Mesendoderm (in vitro differentiated cells): ENCODE measurements around the gene UBD.

Source experiments
- DNase-seq: peaks from one replicate; pipeline ENCODE4 v3.0.0; 2013
- H2AK5ac ChIP-seq: 2 replicates; pipeline ENCODE4 v1.6.1; 2013; ENCODE audit warnings: low read length, inconsistent platforms
- H2BK120ac ChIP-seq: 2 replicates; pipeline ENCODE4 v1.6.1; 2013; ENCODE audit warnings: low read depth, mild to moderate bottlenecking, low read length, moderate library complexity, mixed read lengths
- H2BK15ac ChIP-seq: replicated peaks from 2 replicates; pipeline ENCODE4 v1.6.1; 2013; ENCODE audit warnings: low read depth, mild to moderate bottlenecking, moderate library complexity
- H2BK5ac ChIP-seq: 2 replicates; pipeline ENCODE4 v1.6.1; 2013; ENCODE audit warnings: low read length, inconsistent platforms
- H3K18ac ChIP-seq: 2 replicates; pipeline ENCODE4 v1.6.1; 2013; ENCODE audit warnings: mild to moderate bottlenecking, low read length, mixed read lengths
- H3K23ac ChIP-seq: one replicate; pipeline ENCODE4 v1.6.1; 2013; ENCODE audit warnings: low read length
- H3K27ac ChIP-seq: 2 replicates; pipeline ENCODE4 v1.5.1; 2013; ENCODE audit warnings: low read depth, mild to moderate bottlenecking, inconsistent platforms, low read length, moderate library complexity
- H3K27me3 ChIP-seq: 2 replicates; pipeline ENCODE4 v1.6.1; 2013; ENCODE audit warnings: low read length, control low read depth, mild to moderate bottlenecking, inconsistent platforms; ENCODE audit not compliant: insufficient read depth, poor library complexity
- H3K36me3 ChIP-seq: 2 replicates; pipeline ENCODE4 v1.6.1; 2013; ENCODE audit warnings: low read length, inconsistent platforms; ENCODE audit not compliant: control insufficient read depth, insufficient read depth
- H3K4ac ChIP-seq: one replicate; pipeline ENCODE4 v1.6.1; 2013; ENCODE audit warnings: low read depth, mild to moderate bottlenecking, low read length, moderate library complexity
- H3K4me1 ChIP-seq: 2 replicates; pipeline ENCODE4 v1.6.1; 2013; ENCODE audit warnings: low read depth, low read length, inconsistent platforms; ENCODE audit not compliant: control insufficient read depth
- H3K4me2 ChIP-seq: 2 replicates; pipeline ENCODE4 v1.6.1; 2013; ENCODE audit warnings: low read length
- H3K4me3 ChIP-seq: 2 replicates; pipeline ENCODE4 v1.5.1; 2013; ENCODE audit warnings: mild to moderate bottlenecking, low read length
- H3K56ac ChIP-seq: one replicate; pipeline ENCODE4 v1.6.1; 2013; ENCODE audit warnings: low read length
- H3K79me1 ChIP-seq: 2 replicates; pipeline ENCODE4 v1.6.1; 2013; ENCODE audit warnings: low read length, inconsistent platforms
- H3K79me2 ChIP-seq: 2 replicates; pipeline ENCODE4 v1.6.1; 2013; ENCODE audit warnings: mild to moderate bottlenecking, low read length; ENCODE audit not compliant: control insufficient read depth, insufficient read depth
- H3K9ac ChIP-seq: 2 replicates; pipeline ENCODE4 v1.6.1; 2013; ENCODE audit warnings: low read length, inconsistent platforms
- H4K5ac ChIP-seq: one replicate; pipeline ENCODE4 v1.6.1; 2013; ENCODE audit warnings: low read length
- H4K8ac ChIP-seq: one replicate; pipeline ENCODE4 v1.6.1; 2013; ENCODE audit warnings: low read depth, mild to moderate bottlenecking, control low read depth, low read length, moderate library complexity
- WGBS: extraction: QIAGEN DNeasy Blood & Tissue Kit; methylation state at CpG from one replicate; pipeline ENCODE4 v1.1.7; 2013; ENCODE audit warnings: low lambda C conversion rate, missing lambda C conversion rate; ENCODE audit not compliant: insufficient coverage; ENCODE audit errors: extremely low coverage; 5-methylcytosine and 5-hydroxymethylcytosine counted together

Gene UBD

DNA sequence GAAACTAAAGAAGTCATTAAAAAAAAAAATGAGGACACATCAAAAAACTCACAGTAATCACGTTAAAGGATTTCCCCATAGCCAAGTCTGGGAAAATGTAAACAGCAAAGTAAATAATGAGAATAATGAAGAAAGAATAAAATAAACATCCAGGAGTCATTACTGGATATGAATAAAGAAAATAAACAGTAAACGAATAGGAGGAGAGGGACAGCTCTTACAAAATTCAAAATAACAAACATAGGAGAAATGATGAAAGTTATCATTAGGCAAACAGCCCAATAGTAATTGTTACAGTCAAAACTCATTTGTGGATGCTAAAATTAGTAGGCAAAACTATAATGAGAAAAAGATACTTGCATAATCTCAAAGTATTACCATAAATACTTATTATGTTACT is 8.0 kb upstream of the UBD start:
- Histone ChIP-seq H3K4ac (no peak overlapping the region), H3K23ac (no peak overlapping the region), H2AK5ac (no peak overlapping the region), H4K5ac (no peak overlapping the region), H3K4me1 (no peaks in the 10 kb centered on the region), H3K9ac (no peak overlapping the region), H3K56ac (no peak overlapping the region), H3K27ac (no peak overlapping the region), H2BK120ac (no peak overlapping the region), H2BK15ac (no peak overlapping the region), H4K8ac (no peak overlapping the region), H3K4me3 (no peak overlapping the region), H3K36me3 (no peaks in the 10 kb centered on the region), H3K27me3 (no peaks in the 10 kb centered on the region), H3K79me2 (no peaks in the 10 kb centered on the region), H2BK5ac (no peak overlapping the region), H3K4me2 (no peak overlapping the region), H3K79me1 (no peaks in the 10 kb centered on the region), H3K18ac (no peak overlapping the region)
- DNase-seq, result no peak
- WGBS, result no CpG with 5 or more reads among the region's 2 CpGs

DNA sequence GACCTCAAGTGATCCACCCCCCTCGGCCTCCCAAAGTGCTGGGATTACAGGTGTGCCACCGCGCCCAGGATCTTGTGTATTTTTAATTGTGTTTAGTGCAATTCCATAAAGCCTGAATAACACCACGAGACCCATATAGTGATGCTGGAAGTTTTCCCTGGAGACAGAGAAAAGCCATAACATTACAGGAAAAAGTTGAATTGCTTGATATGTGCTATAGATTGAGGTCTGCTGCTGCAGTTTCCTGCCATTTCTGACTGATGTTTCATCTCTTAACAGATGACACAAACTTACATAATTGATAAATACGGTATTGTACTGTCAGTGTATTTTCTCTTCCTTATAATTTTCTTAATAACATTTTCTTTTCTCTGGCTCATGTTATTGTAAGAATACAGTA is 7.3 kb upstream of the UBD start:
- Histone ChIP-seq H3K18ac (no peak overlapping the region), H3K36me3 (no peaks in the 10 kb centered on the region), H3K4me2 (no peak overlapping the region), H3K4me3 (no peak overlapping the region), H4K5ac (no peak overlapping the region), H2BK5ac (no peak overlapping the region), H3K4ac (no peak overlapping the region), H3K23ac (no peak overlapping the region), H3K27ac (no peak overlapping the region), H3K4me1 (no peaks in the 10 kb centered on the region), H2AK5ac (no peak overlapping the region), H4K8ac (no peak overlapping the region), H2BK120ac (no peak overlapping the region), H3K79me2 (no peaks in the 10 kb centered on the region), H3K56ac (no peak overlapping the region), H3K9ac (no peak overlapping the region), H2BK15ac (no peak overlapping the region), H3K79me1 (no peaks in the 10 kb centered on the region), H3K27me3 (no peaks in the 10 kb centered on the region)
- no CpG with 5 or more reads among the region's 5 CpGs for WGBS
- DNase-seq, result no peak

DNA sequence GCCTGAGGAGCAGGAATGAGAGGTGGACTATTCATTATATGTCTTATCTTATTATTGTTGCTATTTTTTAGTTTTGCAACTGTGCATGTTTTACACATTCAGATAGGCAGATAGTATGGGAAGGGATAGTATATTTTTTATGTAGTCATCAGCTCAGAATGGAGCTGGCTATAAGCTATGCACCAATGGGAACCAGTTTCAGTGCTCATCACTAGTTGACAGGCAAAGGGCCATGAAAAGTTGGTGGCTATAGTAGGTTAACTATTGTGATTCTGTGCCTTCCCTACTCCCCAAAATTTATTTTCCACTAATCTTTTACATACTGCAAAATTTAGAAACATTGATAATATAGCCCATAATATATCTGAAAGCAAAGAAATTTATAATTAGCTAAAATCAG is 5.3 kb upstream of the UBD start:
- no peaks in the 10 kb centered on the region for H3K79me2 ChIP-seq
- H2AK5ac ChIP-seq, result no peak overlapping the region
- no peak overlapping the region for H3K56ac ChIP-seq
- no peaks in the 10 kb centered on the region for H3K4me1 ChIP-seq
- no peak overlapping the region for H3K4me2 ChIP-seq
- no peak overlapping the region for H3K18ac ChIP-seq
- DNase-seq, result no peak
- no peaks in the 10 kb centered on the region for H3K27me3 ChIP-seq
- no peaks in the 10 kb centered on the region for H3K36me3 ChIP-seq
- no peak overlapping the region for H2BK15ac ChIP-seq
- H3K9ac ChIP-seq, result no peak overlapping the region
- H4K5ac ChIP-seq, result no peak overlapping the region
- no peak overlapping the region for H2BK5ac ChIP-seq
- no peak overlapping the region for H3K27ac ChIP-seq
- H3K79me1 ChIP-seq, result no peaks in the 10 kb centered on the region
- H3K4ac ChIP-seq, result no peak overlapping the region
- H3K23ac ChIP-seq, result no peak overlapping the region
- H4K8ac ChIP-seq, result no peak overlapping the region
- H2BK120ac ChIP-seq, result no peak overlapping the region
- H3K4me3 ChIP-seq, result no peak overlapping the region

DNA sequence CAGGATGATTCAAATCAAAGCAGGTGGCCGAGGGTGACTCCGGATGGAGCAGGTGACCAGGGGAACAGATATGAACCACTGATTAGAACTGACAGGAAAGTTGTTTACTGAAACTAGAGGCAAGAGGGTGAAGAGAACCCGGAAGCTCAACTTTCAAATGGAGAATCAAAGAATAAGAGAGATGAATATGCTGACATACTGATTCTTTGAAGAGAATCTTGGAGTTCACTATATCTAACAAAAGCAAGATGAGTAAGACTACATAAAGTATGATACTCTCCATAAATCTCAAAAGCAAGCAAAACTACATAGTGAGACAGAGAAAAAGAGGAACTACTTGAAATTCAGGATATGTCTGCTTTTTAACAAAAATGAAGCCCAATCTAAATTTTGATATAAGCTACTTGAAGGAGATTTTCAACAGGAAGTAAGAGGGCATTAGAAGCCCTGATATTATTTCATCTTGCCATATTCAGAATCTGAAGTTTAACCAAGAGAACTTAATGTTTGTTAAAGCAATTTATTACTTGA is 4.0 kb upstream of the UBD start:
- H2AK5ac ChIP-seq, result no peak overlapping the region
- H3K4me2 ChIP-seq, result no peak overlapping the region
- no peaks in the 10 kb centered on the region for H3K4me1 ChIP-seq
- WGBS, result no CpG with 5 or more reads among the region's 3 CpGs
- no peaks in the 10 kb centered on the region for H3K79me2 ChIP-seq
- H3K36me3 ChIP-seq, result no peaks in the 10 kb centered on the region
- no peak overlapping the region for H4K8ac ChIP-seq
- no peak overlapping the region for H3K9ac ChIP-seq
- H3K4me3 ChIP-seq, result no peak overlapping the region
- H2BK120ac ChIP-seq, result no peak overlapping the region
- no peak overlapping the region for H3K18ac ChIP-seq
- DNase-seq, result no peak
- H2BK15ac ChIP-seq, result no peak overlapping the region
- no peak overlapping the region for H4K5ac ChIP-seq
- no peak overlapping the region for H3K27ac ChIP-seq
- H2BK5ac ChIP-seq, result no peak overlapping the region
- H3K27me3 ChIP-seq, result no peaks in the 10 kb centered on the region
- no peak overlapping the region for H3K23ac ChIP-seq
- H3K56ac ChIP-seq, result no peak overlapping the region
- no peaks in the 10 kb centered on the region for H3K79me1 ChIP-seq
- no peak overlapping the region for H3K4ac ChIP-seq

DNA sequence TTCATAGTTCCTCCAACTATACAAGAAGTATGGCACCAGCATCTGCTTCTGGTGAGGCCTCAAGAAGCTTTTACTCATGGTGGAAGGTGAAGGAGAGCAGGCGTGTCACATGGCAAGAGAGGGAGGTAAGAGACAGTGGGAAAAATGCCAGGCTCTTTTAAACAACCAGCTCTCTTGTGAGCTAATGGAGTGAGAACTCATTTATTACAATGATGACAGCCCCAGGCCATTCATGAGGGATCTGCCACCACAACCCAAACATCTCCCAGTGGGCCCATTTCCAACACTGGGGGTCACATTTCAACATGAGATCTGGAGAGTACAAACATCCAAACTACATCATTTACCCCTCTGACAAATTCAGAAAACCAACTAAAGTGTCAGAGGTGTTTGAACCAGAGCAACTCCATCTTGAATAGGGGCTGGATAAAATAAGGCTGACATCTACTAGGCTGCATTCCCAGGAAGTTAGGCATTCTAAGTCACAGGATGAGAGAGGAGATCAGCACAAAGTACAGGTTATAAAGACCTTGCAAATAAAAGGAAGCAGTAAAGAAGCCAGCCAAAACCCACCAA is 2.2 kb upstream of the UBD start:
- Histone ChIP-seq H2BK15ac (no peak overlapping the region), H3K23ac (no peak overlapping the region), H4K8ac (no peak overlapping the region), H3K4me3 (no peak overlapping the region), H3K27me3 (no peaks in the 10 kb centered on the region), H3K27ac (no peak overlapping the region), H3K36me3 (no peaks in the 10 kb centered on the region), H3K79me2 (no peaks in the 10 kb centered on the region), H2BK5ac (no peak overlapping the region), H3K4me1 (no peaks in the 10 kb centered on the region), H2AK5ac (no peak overlapping the region), H3K4me2 (no peak overlapping the region), H3K18ac (no peak overlapping the region), H4K5ac (no peak overlapping the region), H3K4ac (no peak overlapping the region), H2BK120ac (no peak overlapping the region), H3K56ac (no peak overlapping the region), H3K79me1 (no peaks in the 10 kb centered on the region), H3K9ac (no peak overlapping the region)
- DNase-seq, result no peak
- no CpG with 5 or more reads among the region's 1 CpG for WGBS

DNA sequence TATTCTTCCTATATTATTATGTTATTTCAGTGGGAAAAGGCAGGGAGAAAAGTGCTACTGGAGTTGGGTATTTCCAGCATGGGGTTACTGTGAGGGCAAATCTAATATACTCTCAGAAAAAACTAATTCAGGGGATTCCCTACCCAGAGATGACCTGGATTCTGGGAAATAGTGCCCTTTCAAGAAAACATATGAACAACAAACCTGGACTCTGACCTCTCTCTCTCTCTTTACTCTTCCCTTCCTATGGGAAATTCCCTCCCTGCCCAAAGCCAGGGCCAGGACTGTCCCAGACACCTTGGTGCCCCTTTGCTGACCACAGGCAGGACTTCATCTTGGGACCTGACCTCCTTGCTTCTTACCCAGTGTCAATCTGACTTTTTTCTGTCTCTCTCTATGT is 1.6 kb upstream of the UBD start:
- Histone ChIP-seq H3K4ac (no peak overlapping the region), H3K56ac (no peak overlapping the region), H2BK120ac (no peak overlapping the region), H3K23ac (no peak overlapping the region), H2BK5ac (no peak overlapping the region), H3K4me2 (no peak overlapping the region), H3K4me1 (no peaks in the 10 kb centered on the region), H3K18ac (no peak overlapping the region), H3K36me3 (no peaks in the 10 kb centered on the region), H3K9ac (no peak overlapping the region), H3K79me1 (no peaks in the 10 kb centered on the region), H2BK15ac (no peak overlapping the region), H2AK5ac (no peak overlapping the region), H4K8ac (no peak overlapping the region), H4K5ac (no peak overlapping the region), H3K27me3 (no peaks in the 10 kb centered on the region), H3K27ac (no peak overlapping the region), H3K79me2 (no peaks in the 10 kb centered on the region), H3K4me3 (no peak overlapping the region)
- DNase-seq, result no peak
